ENCODE measurements around the gene DOCK10.

Gene DOCK10

DNA sequence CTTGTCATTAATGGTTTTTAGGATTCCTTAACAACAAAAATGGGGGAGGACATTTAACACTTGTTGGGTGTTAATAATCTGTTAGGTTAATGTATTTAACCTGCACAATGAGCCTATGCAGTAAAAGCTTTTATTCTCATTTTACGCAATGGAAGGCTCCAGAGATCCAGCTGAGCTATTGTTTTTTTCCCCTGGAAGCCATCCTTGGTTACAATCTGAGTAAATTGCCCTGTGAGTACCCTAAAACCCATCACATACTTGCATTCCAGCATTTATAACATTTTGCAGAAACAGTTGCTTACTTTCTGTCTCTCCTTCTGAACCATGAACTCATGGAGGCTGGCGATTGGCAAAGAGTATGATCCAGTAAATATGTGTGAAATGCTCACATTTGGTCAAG, 30.2 kb upstream of the DOCK10 start:
- no peaks in the 10 kb centered on the region for H3K9me3 ChIP-seq (ENCODE audit: control insufficient read depth, low read length)
- no peak overlapping the region for H3K4me3 ChIP-seq (ENCODE audit: insufficient read depth, low read depth, low read length, poor library complexity, severe bottlenecking)
- H3K4me1 ChIP-seq (ENCODE audit: control insufficient read depth, insufficient read depth, low read length, poor library complexity, severe bottlenecking): no peaks in the 10 kb centered on the region
- no peak overlapping the region for H3K27ac ChIP-seq (ENCODE audit: insufficient read depth, low read length, poor library complexity, severe bottlenecking)
- no peaks in the 10 kb centered on the region for H3K36me3 ChIP-seq (ENCODE audit: control insufficient read depth, insufficient read depth, low read length)
- no peaks in the 10 kb centered on the region for H3K27me3 ChIP-seq (replicated peaks; ENCODE audit: control insufficient read depth, insufficient read depth, low read length, poor library complexity, severe bottlenecking)
- DNase-seq: no peak

- Histone ChIP-seq H3K4me3 (ENCODE audit: insufficient read depth, low read depth, low read length, poor library complexity, severe bottlenecking) (no peak overlapping the region), H3K9me3 (ENCODE audit: control insufficient read depth, low read length) (no peaks in the 10 kb centered on the region), H3K27me3 (replicated peaks; ENCODE audit: control insufficient read depth, insufficient read depth, low read length, poor library complexity, severe bottlenecking) (no peaks in the 10 kb centered on the region), H3K27ac (ENCODE audit: insufficient read depth, low read length, poor library complexity, severe bottlenecking) (no peak overlapping the region), H3K36me3 (ENCODE audit: control insufficient read depth, insufficient read depth, low read length) (no peaks in the 10 kb centered on the region), H3K4me1 (ENCODE audit: control insufficient read depth, insufficient read depth, low read length, poor library complexity, severe bottlenecking) (no peaks in the 10 kb centered on the region)
- DNase-seq: no peak
These were observed 28.5 kb upstream of the DOCK10 start for GRCh38 chr2:225070811-225071210.

- no peak overlapping the region for H3K27ac ChIP-seq (ENCODE audit: insufficient read depth, low read length, poor library complexity, severe bottlenecking)
- no peak overlapping the region for H3K4me3 ChIP-seq (ENCODE audit: insufficient read depth, low read depth, low read length, poor library complexity, severe bottlenecking)
- DNase-seq: no peak
- H3K36me3 ChIP-seq (ENCODE audit: control insufficient read depth, insufficient read depth, low read length): no peaks in the 10 kb centered on the region
- H3K4me1 ChIP-seq (ENCODE audit: control insufficient read depth, insufficient read depth, low read length, poor library complexity, severe bottlenecking): no peaks in the 10 kb centered on the region
- H3K9me3 ChIP-seq (ENCODE audit: control insufficient read depth, low read length): no peaks in the 10 kb centered on the region
- no peaks in the 10 kb centered on the region for H3K27me3 ChIP-seq (replicated peaks; ENCODE audit: control insufficient read depth, insufficient read depth, low read length, poor library complexity, severe bottlenecking)
These were observed 27.7 kb upstream of the DOCK10 start for GRCh38 chr2:225069966-225070365.

- H3K9me3 ChIP-seq (ENCODE audit: control insufficient read depth, low read length): no peaks in the 10 kb centered on the region
- H3K4me1 ChIP-seq (ENCODE audit: control insufficient read depth, insufficient read depth, low read length, poor library complexity, severe bottlenecking): peaks cover 3% of the 10 kb centered on the region
- DNase-seq: no peak
- H3K36me3 ChIP-seq (ENCODE audit: control insufficient read depth, insufficient read depth, low read length): no peaks in the 10 kb centered on the region
- H3K27ac ChIP-seq (ENCODE audit: insufficient read depth, low read length, poor library complexity, severe bottlenecking): no peak overlapping the region
- H3K4me3 ChIP-seq (ENCODE audit: insufficient read depth, low read depth, low read length, poor library complexity, severe bottlenecking): no peak overlapping the region
- H3K27me3 ChIP-seq (replicated peaks; ENCODE audit: control insufficient read depth, insufficient read depth, low read length, poor library complexity, severe bottlenecking): no peaks in the 10 kb centered on the region
These were observed 27.2 kb upstream of the DOCK10 start for GRCh38 chr2:225069477-225069876.

GRCh38 chr2:225065882-225066281, 23.6 kb upstream of the DOCK10 start:
- H3K4me3 ChIP-seq (ENCODE audit: insufficient read depth, low read depth, low read length, poor library complexity, severe bottlenecking): no peak overlapping the region
- H3K9me3 ChIP-seq (ENCODE audit: control insufficient read depth, low read length): no peaks in the 10 kb centered on the region
- H3K36me3 ChIP-seq (ENCODE audit: control insufficient read depth, insufficient read depth, low read length): no peaks in the 10 kb centered on the region
- H3K4me1 ChIP-seq (ENCODE audit: control insufficient read depth, insufficient read depth, low read length, poor library complexity, severe bottlenecking): peaks cover 5% of the 10 kb centered on the region
- DNase-seq: no peak
- H3K27me3 ChIP-seq (replicated peaks; ENCODE audit: control insufficient read depth, insufficient read depth, low read length, poor library complexity, severe bottlenecking): no peaks in the 10 kb centered on the region
- no peak overlapping the region for H3K27ac ChIP-seq (ENCODE audit: insufficient read depth, low read length, poor library complexity, severe bottlenecking)

- Histone ChIP-seq H3K27me3 (replicated peaks; ENCODE audit: control insufficient read depth, insufficient read depth, low read length, poor library complexity, severe bottlenecking) (no peaks in the 10 kb centered on the region), H3K36me3 (ENCODE audit: control insufficient read depth, insufficient read depth, low read length) (no peaks in the 10 kb centered on the region), H3K4me3 (ENCODE audit: insufficient read depth, low read depth, low read length, poor library complexity, severe bottlenecking) (no peak overlapping the region), H3K9me3 (ENCODE audit: control insufficient read depth, low read length) (no peaks in the 10 kb centered on the region), H3K27ac (ENCODE audit: insufficient read depth, low read length, poor library complexity, severe bottlenecking) (no peak overlapping the region), H3K4me1 (ENCODE audit: control insufficient read depth, insufficient read depth, low read length, poor library complexity, severe bottlenecking) (peaks cover 5% of the 10 kb centered on the region)
- DNase-seq: no peak
These were observed 22.7 kb upstream of the DOCK10 start for GRCh38 chr2:225064928-225065327.

DNA sequence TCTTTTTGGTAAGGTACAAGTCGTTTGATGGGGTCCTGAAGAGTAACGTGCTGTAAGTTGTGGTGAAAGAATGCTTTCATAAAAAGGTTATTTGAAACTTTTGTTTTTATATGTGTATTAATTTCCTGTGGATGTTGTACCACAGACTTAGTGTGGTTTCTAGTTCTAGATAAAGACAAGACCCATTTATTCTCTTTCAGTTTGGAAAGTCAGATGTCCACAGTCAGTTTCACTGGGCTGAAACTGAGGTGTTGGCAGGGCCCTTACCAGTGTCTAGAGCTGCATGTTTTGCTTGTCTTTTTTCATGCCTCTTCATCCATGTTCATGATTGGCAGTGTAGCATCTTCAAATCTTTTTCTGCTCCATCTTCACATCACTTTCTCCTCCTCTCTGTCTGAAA, 22.1 kb upstream of the DOCK10 start:
- Histone ChIP-seq H3K4me1 (ENCODE audit: control insufficient read depth, insufficient read depth, low read length, poor library complexity, severe bottlenecking) (peaks cover 5% of the 10 kb centered on the region), H3K9me3 (ENCODE audit: control insufficient read depth, low read length) (no peaks in the 10 kb centered on the region), H3K27ac (ENCODE audit: insufficient read depth, low read length, poor library complexity, severe bottlenecking) (no peak overlapping the region), H3K4me3 (ENCODE audit: insufficient read depth, low read depth, low read length, poor library complexity, severe bottlenecking) (no peak overlapping the region), H3K36me3 (ENCODE audit: control insufficient read depth, insufficient read depth, low read length) (no peaks in the 10 kb centered on the region), H3K27me3 (replicated peaks; ENCODE audit: control insufficient read depth, insufficient read depth, low read length, poor library complexity, severe bottlenecking) (no peaks in the 10 kb centered on the region)
- DNase-seq: no peak

DNA sequence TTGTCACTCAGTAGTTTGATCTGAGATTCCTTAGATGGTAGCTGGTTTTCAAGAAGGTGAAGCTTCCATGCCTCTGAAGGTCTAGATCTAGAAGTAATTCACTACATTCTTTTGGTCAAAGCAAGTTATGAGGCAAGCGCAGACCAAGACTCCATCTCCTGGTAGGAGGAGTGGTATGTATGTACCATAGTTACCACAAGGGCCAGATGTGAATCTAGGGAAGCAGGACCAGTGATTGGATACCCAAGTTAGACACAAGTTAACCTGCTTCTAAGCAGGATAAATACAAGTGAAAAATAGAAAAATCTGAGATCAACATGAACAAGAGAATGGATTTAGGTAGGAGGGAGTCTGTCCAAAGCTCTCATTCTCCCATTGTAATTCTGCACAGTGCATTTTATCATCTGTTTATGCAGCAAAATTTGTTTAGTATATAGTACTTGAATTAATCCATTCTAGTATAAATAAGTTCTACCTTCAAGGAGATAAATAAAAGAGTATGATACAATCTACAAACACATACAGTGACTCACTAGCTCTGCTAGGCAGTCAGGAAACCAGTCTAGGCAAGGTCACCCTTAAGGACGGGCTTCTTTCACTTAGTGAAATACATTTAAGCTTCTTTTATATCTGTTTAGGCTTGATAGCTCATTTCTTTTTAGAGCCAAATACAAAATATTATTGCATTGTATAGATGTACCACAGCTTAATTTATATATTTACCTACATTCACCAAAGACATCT, 14.2 kb upstream of the DOCK10 start:
- Histone ChIP-seq H3K36me3 (ENCODE audit: control insufficient read depth, insufficient read depth, low read length) (no peaks in the 10 kb centered on the region), H3K4me3 (ENCODE audit: insufficient read depth, low read depth, low read length, poor library complexity, severe bottlenecking) (no peak overlapping the region), H3K27me3 (replicated peaks; ENCODE audit: control insufficient read depth, insufficient read depth, low read length, poor library complexity, severe bottlenecking) (no peaks in the 10 kb centered on the region), H3K9me3 (ENCODE audit: control insufficient read depth, low read length) (no peaks in the 10 kb centered on the region), H3K27ac (ENCODE audit: insufficient read depth, low read length, poor library complexity, severe bottlenecking) (peak overlapping the region; percentile 21), H3K4me1 (ENCODE audit: control insufficient read depth, insufficient read depth, low read length, poor library complexity, severe bottlenecking) (peaks cover 36% of the 10 kb centered on the region)
- no peak for DNase-seq

DNA sequence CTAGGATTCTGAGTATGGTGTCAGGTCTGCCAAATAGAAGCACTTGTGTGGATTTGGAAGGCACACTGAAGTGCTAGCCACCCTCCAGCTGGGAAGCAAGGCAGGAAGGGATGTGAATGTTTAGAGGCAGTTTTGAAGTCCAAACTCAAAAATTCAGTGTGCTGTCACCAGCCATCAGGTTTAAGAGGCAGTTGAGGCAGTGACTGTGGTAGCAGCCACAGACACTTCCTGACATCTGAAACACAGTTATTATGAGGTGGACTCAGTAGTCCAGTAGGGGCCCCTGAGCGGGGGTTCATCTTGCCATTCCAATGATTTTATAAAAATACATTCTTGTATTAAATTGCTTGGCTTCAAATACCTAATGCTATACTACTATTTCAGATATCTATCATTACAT, 13.4 kb upstream of the DOCK10 start:
- H3K4me1 ChIP-seq (ENCODE audit: control insufficient read depth, insufficient read depth, low read length, poor library complexity, severe bottlenecking): peaks cover 36% of the 10 kb centered on the region
- H3K9me3 ChIP-seq (ENCODE audit: control insufficient read depth, low read length): no peaks in the 10 kb centered on the region
- H3K4me3 ChIP-seq (ENCODE audit: insufficient read depth, low read depth, low read length, poor library complexity, severe bottlenecking): no peak overlapping the region
- H3K27me3 ChIP-seq (replicated peaks; ENCODE audit: control insufficient read depth, insufficient read depth, low read length, poor library complexity, severe bottlenecking): no peaks in the 10 kb centered on the region
- H3K27ac ChIP-seq (ENCODE audit: insufficient read depth, low read length, poor library complexity, severe bottlenecking): no peak overlapping the region
- no peaks in the 10 kb centered on the region for H3K36me3 ChIP-seq (ENCODE audit: control insufficient read depth, insufficient read depth, low read length)
- DNase-seq: no peak

DNA sequence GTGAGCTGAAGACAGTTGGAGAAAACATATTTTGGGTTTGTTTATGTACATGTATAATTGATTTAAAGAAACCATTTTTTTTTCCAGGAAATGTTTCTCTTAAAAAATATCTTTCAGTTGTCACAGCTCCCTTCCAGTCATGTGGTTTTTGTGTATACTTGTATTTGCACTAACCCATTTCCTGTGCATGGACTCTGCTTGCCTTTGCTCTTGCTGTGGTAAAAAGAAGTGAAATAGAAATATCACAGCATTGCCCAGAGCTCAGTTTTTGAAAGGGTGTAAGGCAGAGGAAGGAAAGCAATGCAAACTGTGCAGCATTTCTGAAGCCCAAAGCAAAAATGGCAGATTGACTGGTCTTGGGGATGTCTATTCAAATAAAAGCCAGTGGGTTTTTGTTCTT, 10.4 kb upstream of the DOCK10 start:
- H3K4me1 ChIP-seq (ENCODE audit: control insufficient read depth, insufficient read depth, low read length, poor library complexity, severe bottlenecking): peaks cover 36% of the 10 kb centered on the region
- H3K27me3 ChIP-seq (replicated peaks; ENCODE audit: control insufficient read depth, insufficient read depth, low read length, poor library complexity, severe bottlenecking): no peaks in the 10 kb centered on the region
- DNase-seq: no peak
- H3K27ac ChIP-seq (ENCODE audit: insufficient read depth, low read length, poor library complexity, severe bottlenecking): peak overlapping the region; percentile 34
- H3K9me3 ChIP-seq (ENCODE audit: control insufficient read depth, low read length): no peaks in the 10 kb centered on the region
- H3K4me3 ChIP-seq (ENCODE audit: insufficient read depth, low read depth, low read length, poor library complexity, severe bottlenecking): no peak overlapping the region
- H3K36me3 ChIP-seq (ENCODE audit: control insufficient read depth, insufficient read depth, low read length): no peaks in the 10 kb centered on the region
